ENCODE results near the gene PSMD11. TPM values are rescaled to one million over a fixed set of nuclear protein-coding genes. Genes with fewer than 3 reads are reported as not detected.
A peak's percentile ranks its signal among the peaks of the same experiment; 100 is the strongest.

PSMD11 gene
- total and polyA plus RNA-seq, 2 of the 13 experiments (the other 11 are each of a cell fraction or from before 2014, with no cell fraction given) = 69.8 to 152 TPM

GRCh38 chr17:32443827-32444300 is 446 bp upstream of the PSMD11 start (continued):
- TF ChIP-seq ZNF609 (CRISPR knock-in tag; IDR thresholded peaks at IDR 0.05; ENCODE audit: borderline replicate concordance) = 0 out of 2 replicates have a peak, but pooled peaks have one; percentile 21
- TF ChIP-seq ZNF362 (CRISPR knock-in tag; IDR thresholded peaks at IDR 0.05; ENCODE audit: borderline replicate concordance) = peak; percentile 43; the same call in 1 of the 2 replicates
- TF ChIP-seq ZNF607 (CRISPR knock-in tag; IDR thresholded peaks at IDR 0.05; ENCODE audit: borderline replicate concordance) = peak; percentile 83; the same call in 1 of the 2 replicates
- TF ChIP-seq ZSCAN20 (CRISPR knock-in tag; IDR thresholded peaks at IDR 0.05; ENCODE audit: borderline replicate concordance) = no peak
- no peak for TF ChIP-seq MAFF (IDR thresholded peaks at IDR 0.05; ENCODE audit: low read depth, low read length)
- no peak for TF ChIP-seq ZNF614 (CRISPR knock-in tag; IDR thresholded peaks at IDR 0.05; ENCODE audit: borderline replicate concordance)
- no peak for TF ChIP-seq SRY (CRISPR knock-in tag; IDR thresholded peaks at IDR 0.05)
- no peak for TF ChIP-seq ARID3A (IDR thresholded peaks at IDR 0.05; ENCODE audit: low read depth, low read length)
- TF ChIP-seq ZSCAN9 (CRISPR knock-in tag; IDR thresholded peaks at IDR 0.05; ENCODE audit: borderline replicate concordance) = no peak
